Stimulated activated CD8-positive, alpha-beta memory T cell treated with anti-CD3 and anti-CD28 coated beads, Interleukin-15, amount 100 ng/mL, for 48 hours (primary cell): ENCODE results near the gene EIPR1.
"Not testable (repeated sequence)": the region's sequence is repeated elsewhere in the genome, so short reads cannot be mapped to it uniquely, and the experiment has no call there.

Source experiments
- DNase-seq, 2 donors: peaks; one replicate each; pipeline ENCODE4 v3.0.0-alpha.2; 2020; ENCODE audit warnings: low read depth in 2 of 2

The EIPR1 gene

GRCh38 chr2:3211256-3212060 is 166.2 kb downstream of the EIPR1 start:
- no peak for DNase-seq

DNA sequence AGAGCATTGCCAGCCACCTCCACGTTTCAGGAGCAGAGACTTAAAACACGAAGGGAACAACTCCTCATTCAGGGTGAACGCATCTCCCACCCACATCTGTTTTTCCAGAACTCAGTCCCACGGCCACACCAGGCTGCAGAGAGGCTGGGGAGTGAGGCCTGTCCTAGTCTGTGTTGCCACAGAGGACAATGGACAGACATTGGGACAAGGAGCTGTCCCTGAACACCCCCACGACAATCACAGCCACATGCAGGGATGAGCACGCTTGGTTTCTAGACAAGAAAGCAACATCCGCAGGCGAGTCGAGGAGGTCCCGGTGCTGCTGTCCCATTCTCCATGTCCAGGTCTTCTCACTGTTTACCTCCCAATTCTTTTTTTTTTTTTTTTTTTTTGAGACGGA is 167.4 kb downstream of the EIPR1 start:
- no peak for DNase-seq

GRCh38 chr2:3209258-3209657 is 168.4 kb downstream of the EIPR1 start:
- no peak for DNase-seq

- no peak for DNase-seq
Measured at GRCh38 chr2:3208591-3208990, 169.0 kb downstream of the EIPR1 start.

- no peak for DNase-seq
Measured at GRCh38 chr2:3208179-3208578, 169.4 kb downstream of the EIPR1 start.

DNA sequence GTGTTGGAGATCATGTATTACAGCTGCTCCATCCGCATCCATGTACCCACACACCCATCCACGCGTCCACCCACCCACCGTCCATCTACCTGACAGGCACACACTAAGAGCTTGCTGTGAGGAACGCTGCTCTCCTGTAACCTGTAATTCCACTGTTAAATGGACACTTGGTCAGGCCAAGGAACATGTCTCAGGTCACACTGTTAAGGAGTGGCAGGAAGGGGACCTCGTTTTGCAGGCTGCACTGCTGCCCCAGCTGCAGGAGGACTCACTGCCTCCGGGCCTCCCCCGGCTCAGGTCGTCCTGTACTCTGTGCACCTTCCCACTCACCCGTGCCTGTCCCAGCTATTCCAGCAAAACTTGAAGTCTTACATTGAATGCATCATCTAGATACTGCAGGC is 170.5 kb downstream of the EIPR1 start:
- no peak for DNase-seq

- no peak for DNase-seq
Measured at GRCh38 chr2:3205845-3206244, 171.8 kb downstream of the EIPR1 start.

- DNase-seq = no peak
Measured at GRCh38 chr2:3204031-3204821, 173.4 kb downstream of the EIPR1 start.

DNA sequence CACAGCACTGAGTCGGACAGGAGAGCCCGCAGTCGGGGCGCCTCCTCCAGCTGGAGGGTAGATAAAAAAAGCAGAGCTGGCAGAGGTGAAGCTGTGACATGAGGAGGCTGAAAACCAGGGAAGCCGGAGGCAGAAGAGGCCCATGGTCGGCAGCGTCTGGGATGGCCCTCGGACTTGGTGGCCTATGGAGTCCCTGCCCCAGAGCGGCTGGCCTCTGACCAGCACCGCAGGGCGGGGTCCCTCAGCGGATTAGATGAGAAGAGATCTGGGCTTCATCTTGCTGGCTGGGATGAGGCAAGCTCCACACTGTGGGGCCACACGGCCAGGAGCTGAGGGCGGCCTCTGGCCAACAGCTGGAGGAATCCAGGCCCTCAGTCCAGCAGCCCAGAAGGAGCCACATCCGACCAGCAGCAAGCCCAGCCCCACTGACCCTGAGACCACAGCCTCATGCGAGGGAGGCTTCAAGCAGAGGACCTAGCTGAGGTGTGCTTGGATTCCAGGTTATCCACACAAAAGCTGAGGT is 174.1 kb downstream of the EIPR1 start:
- no peak for DNase-seq

DNA sequence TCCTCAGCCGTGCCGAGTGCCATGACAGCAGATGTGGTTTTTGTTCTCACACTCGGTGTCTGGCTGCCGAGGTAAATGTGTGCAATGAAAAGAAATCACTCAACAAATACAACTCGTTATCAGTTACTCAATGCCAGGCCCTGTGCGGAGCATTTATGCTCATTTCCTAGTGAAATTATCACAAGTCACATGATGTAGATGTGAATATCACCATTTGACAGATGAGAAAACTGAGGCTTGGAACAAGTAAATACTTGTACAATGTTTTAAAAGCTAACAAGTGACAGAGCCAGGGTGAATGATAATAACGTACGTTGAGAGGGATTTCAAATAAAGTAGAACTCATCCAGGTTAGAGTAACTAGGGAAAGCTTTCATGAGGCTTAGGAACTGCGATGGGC is 174.7 kb downstream of the EIPR1 start:
- no peak for DNase-seq

- no peak for DNase-seq
Measured at GRCh38 chr2:3201281-3201680, 176.3 kb downstream of the EIPR1 start.

GRCh38 chr2:3200420-3200939 is 177.1 kb downstream of the EIPR1 start:
- DNase-seq = no peak

GRCh38 chr2:3199627-3200345 is 177.8 kb downstream of the EIPR1 start:
- no peak for DNase-seq

DNA sequence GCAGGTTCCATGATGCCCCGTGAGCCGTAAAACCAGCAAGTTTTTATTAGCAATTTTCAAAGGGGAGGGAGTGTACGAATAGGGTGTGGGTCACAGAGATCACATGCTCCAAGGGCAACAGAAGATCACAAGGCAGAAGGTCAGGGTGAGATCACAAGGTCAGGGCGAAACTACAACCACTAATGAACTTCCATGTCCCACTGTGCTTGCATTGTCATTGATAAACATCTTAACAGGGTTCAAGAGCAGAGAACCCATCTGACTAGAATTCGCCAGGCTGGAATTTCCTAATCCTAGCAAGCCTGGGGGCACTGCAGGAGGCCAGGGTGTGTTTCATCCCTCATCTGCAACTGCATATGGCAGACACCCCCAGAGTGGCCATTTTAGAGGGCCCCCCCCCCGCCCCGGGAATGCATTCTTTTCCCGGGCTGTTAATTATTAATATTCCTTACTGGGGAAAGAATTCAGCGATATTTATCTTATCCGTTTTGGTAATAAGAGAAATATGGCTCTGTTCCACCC is 178.9 kb downstream of the EIPR1 start:
- not testable (repeated sequence) for DNase-seq

GRCh38 chr2:3198119-3198518 is 179.5 kb downstream of the EIPR1 start:
- DNase-seq = no peak

- DNase-seq = no peak
Measured at GRCh38 chr2:3197308-3197707, 180.3 kb downstream of the EIPR1 start.

GRCh38 chr2:3196716-3197115 is 180.9 kb downstream of the EIPR1 start:
- DNase-seq = no peak

DNA sequence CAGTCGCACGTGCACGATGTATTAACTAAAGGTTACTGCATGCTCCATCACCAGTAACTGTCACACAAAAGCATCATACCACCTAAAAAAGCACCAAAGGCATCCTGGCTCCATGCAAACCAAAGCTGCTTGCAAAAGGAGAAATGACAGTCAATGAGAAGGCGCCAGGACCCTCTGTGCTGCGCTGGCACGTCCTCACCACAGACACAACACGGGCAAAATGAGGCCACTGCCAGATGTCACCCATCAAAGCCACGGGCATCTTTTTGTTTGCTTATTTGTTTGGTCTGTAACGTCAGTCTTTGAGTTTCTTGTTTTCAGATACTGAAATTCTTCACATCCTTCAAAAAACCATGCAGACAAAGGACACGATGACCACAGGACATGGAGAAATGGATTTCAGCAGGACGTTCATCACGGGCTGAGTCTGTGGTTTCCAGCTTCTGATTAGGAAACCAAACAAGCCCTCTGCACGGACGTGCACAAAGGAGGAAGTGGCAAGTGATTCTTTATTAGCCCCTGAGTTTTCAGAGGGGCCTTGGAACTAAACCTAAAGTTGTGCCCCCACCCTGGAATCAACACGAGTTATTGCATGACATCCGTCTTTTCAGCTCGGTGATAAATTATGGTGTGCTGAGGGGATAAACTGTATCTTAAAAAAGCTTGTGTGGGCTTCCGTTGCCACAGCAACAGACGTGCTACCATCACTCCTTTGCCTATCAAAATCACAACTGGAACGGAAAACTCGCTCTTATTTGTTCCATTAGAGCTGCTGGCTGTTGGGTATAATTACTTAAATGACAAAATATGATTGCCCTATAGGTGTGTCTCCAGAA is 181.8 kb downstream of the EIPR1 start:
- no peak for DNase-seq

- DNase-seq = no peak
Measured at GRCh38 chr2:3194828-3195227, 182.8 kb downstream of the EIPR1 start.

DNA sequence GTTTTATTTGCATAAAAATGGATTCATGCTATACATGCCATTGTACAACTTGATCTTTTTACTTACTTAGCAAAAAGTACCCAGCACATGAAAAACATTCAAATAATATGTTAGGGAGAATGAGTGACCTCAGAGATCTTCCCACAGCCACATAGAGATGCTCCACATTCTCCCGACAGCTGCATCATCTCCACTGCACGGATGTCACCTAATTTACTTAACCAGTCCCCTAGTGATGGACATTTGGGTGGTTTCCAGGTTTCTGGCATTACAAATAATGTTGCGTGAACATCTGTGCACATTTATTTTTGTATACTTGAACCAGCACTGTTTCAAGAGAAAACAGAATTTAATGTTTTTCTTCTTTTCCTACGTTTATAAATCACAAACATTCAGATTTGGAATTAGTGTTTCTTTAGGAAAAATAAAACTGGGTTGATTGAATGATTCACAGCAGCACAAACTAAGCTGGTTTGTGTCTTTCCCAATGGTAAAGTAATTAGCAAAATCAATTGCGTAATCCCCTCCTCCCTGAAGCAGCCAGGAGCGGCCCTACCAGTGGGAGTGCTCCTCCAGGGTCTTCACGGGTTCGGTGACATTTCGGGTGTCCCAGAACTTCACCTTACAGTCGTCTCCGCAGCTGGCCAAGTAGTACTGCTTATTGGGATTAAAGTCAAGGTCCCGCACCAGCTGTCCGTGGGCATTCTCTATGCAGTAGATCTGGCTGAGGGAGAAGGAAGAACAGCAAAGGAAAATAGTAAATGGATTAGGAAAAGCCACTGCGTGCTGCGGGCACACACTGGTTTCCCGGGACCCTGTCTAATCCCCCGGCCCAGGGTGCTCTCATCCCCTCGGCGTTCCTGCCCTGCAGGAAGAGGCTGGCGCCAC is 183.9 kb downstream of the EIPR1 start:
- no peak for DNase-seq
